Sigmoid colon (tissue), 4 donors: ENCODE measurements around the gene TBC1D20.

Source experiments
- CTCF ChIP-seq, 4 experiments: fragments of 450-650 bp in 3 of 4; fragments of 200-600 bp in 1 of 4; IDR thresholded peaks; one replicate each; pipeline ENCODE4 v1.5.1; 2016 to 2019; ENCODE audit warnings: antibody characterized with exemption in 4 of 4, mild to moderate bottlenecking in 3 of 4, moderate library complexity in 2 of 4
- EP300 ChIP-seq, 4 donors: sonication (generic); formaldehyde crosslinking; IDR thresholded peaks; one replicate each; pipeline ENCODE4 v1.6.1; 2017; ENCODE audit warnings: antibody characterized with exemption in 4 of 4
- POLR2A ChIP-seq, 2 donors: fragments of 450-650 bp; IDR thresholded peaks; one replicate each; pipeline ENCODE4 v1.6.1; 2016; ENCODE audit warnings: antibody characterized with exemption in 2 of 2, mild to moderate bottlenecking in 2 of 2, moderate library complexity in 2 of 2
- POLR2AphosphoS5 ChIP-seq, 4 donors: sonication (generic); formaldehyde crosslinking; IDR thresholded peaks; one replicate each; pipeline ENCODE4 v1.6.1; 2017; ENCODE audit warnings: antibody characterized with exemption in 4 of 4

- TF ChIP-seq CTCF (IDR thresholded peaks at IDR 0.05), result no peak
- TF ChIP-seq POLR2A (IDR thresholded peaks at IDR 0.05), result no peak
- no peak for TF ChIP-seq POLR2AphosphoS5 (IDR thresholded peaks at IDR 0.05)
- no peak for TF ChIP-seq EP300 (IDR thresholded peaks at IDR 0.05)
Measured at GRCh38 chr20:396619-397431, 65.5 kb downstream of the TBC1D20 start.
